Thyroid gland (tissue), 4 donors: ENCODE data around the gene UBAC1. TPM values are rescaled to one million over a fixed set of nuclear protein-coding genes. Genes with fewer than 3 reads are reported as not detected.

Source experiments
- DNase-seq, 2 donors: peaks; one replicate each; pipeline ENCODE4 v3.0.0-alpha.2; 2019
- H3K27ac ChIP-seq, 3 donors: fragments of 200-600 bp; sonication (generic); 1 replicate in 2 of 3; 2 replicates in 1 of 3; pipeline ENCODE4 v1.5.1; 2016 to 2019; ENCODE audit warnings: mild to moderate bottlenecking in 1 of 3, moderate library complexity in 1 of 3
- H3K27me3 ChIP-seq: fragments of 200-600 bp; sonication (generic); one replicate; pipeline ENCODE4 v1.5.1; 2019
- H3K36me3 ChIP-seq, 2 donors: fragments of 200-600 bp; sonication (generic); one replicate each; pipeline ENCODE4 v1.5.1; 2016 to 2019
- H3K4me1 ChIP-seq, 2 donors: fragments of 200-600 bp; sonication (generic); one replicate each; pipeline ENCODE4 v1.5.1; 2017 to 2019
- H3K4me3 ChIP-seq, 3 donors: fragments of 200-600 bp; sonication (generic); replicated peaks in 1 of 3; 1 replicate in 2 of 3; 2 replicates in 1 of 3; pipeline ENCODE4 v1.5.1; 2016; ENCODE audit warnings: mild to moderate bottlenecking in 1 of 3
- H3K9me3 ChIP-seq: fragments of 200-600 bp; sonication (generic); one replicate; pipeline ENCODE4 v1.5.1; 2017
- POLR2A ChIP-seq, 2 donors: fragments of 450-650 bp; IDR thresholded peaks; one replicate each; pipeline ENCODE4 v1.6.1; 2017; ENCODE audit warnings: antibody characterized with exemption in 2 of 2, mild to moderate bottlenecking in 2 of 2, moderate library complexity in 1 of 2
- WGBS, 2 donors: methylation state at CpG; one replicate each; pipeline ENCODE4 v1.1.5; 2017; 5-methylcytosine and 5-hydroxymethylcytosine counted together
- intact Hi-C: fragments of 100-400 bp; cut with DNase I; formaldehyde crosslinking; loops from one replicate; pipeline ENCODE4 v1.15.1; 2023
- total RNA-seq, 4 donors: library from RNA; depleted of rRNA; stranded (reverse); fragments of >200 nt; gene quantifications; one replicate each; pipeline ENCODE4 v1.2.3, GENCODE V29; 2016
- TF ChIP-seq, protein P1 (sequence below), 6 experiments: fragments of 200-600 bp in 3 of 6; fragments of 450-650 bp in 3 of 6; sonication (generic) in 3 of 6; IDR thresholded peaks; one replicate each; pipeline ENCODE4 v1.5.1; 2016 to 2019; ENCODE audit warnings: antibody characterized with exemption in 6 of 6, mild to moderate bottlenecking in 2 of 6, inconsistent platforms in 1 of 6, moderate library complexity in 1 of 6

UBAC1 gene
- total RNA-seq, 4 donors from 2014 or later = 37.9 to 56.2 (median 44.2) TPM

DNA sequence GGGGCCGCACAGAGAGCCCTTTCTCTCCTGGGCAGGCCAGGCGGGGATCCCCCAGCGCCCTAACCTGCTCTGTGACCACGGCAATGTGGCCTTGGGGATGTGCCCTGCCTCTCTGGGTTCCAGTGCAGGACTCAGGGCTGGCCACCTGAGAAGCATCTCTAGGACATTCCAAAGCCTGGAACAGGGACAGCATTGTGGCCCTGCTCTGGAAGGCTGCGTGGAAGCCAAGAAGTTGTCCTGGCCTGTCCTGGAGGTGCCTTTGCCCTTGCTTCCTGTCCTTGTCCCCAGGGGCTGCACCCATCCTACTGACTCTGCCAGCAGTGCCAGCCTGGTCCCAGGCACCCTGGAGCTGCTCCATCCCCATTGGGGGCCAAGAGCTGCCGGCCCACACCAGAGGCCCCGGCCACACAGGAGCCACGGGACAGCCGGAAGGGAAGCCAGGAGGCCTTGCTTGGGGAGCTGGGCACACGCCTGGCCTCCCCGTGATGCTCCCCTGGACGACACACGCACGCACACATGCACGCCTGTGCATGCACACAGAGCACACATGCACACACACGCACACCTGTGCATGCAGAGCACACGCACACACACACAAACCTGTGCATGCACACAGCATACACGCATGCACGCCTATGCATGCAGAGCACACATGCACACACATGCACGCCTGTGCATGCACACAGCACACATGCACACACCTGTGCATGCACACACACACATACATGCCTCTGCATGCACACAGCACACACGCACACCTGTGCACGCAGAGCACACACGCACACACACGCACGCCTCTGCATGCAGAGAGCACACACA lies 33.8 kb downstream of the UBAC1 start:
- H3K27me3 ChIP-seq = no peaks in the 10 kb centered on the region
- no peak overlapping the region for H3K4me3 ChIP-seq
- no peaks in the 10 kb centered on the region for H3K9me3 ChIP-seq
- DNase-seq = no peak
- no peaks in the 10 kb centered on the region for H3K4me1 ChIP-seq
- H3K27ac ChIP-seq = no peak overlapping the region
- intact Hi-C loops = no loop called here
- H3K36me3 ChIP-seq = peaks cover 10 to 12% of the 10 kb centered on the region in 2 donors
- TF ChIP-seq, protein P1, sequence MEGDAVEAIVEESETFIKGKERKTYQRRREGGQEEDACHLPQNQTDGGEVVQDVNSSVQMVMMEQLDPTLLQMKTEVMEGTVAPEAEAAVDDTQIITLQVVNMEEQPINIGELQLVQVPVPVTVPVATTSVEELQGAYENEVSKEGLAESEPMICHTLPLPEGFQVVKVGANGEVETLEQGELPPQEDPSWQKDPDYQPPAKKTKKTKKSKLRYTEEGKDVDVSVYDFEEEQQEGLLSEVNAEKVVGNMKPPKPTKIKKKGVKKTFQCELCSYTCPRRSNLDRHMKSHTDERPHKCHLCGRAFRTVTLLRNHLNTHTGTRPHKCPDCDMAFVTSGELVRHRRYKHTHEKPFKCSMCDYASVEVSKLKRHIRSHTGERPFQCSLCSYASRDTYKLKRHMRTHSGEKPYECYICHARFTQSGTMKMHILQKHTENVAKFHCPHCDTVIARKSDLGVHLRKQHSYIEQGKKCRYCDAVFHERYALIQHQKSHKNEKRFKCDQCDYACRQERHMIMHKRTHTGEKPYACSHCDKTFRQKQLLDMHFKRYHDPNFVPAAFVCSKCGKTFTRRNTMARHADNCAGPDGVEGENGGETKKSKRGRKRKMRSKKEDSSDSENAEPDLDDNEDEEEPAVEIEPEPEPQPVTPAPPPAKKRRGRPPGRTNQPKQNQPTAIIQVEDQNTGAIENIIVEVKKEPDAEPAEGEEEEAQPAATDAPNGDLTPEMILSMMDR (IDR thresholded peaks at IDR 0.05) = no peak
- no peak for TF ChIP-seq POLR2A (IDR thresholded peaks at IDR 0.05)
- WGBS, 2 donors = 86 to 91% methylated on average over 13 to 20 of the region's 25 CpGs

DNA sequence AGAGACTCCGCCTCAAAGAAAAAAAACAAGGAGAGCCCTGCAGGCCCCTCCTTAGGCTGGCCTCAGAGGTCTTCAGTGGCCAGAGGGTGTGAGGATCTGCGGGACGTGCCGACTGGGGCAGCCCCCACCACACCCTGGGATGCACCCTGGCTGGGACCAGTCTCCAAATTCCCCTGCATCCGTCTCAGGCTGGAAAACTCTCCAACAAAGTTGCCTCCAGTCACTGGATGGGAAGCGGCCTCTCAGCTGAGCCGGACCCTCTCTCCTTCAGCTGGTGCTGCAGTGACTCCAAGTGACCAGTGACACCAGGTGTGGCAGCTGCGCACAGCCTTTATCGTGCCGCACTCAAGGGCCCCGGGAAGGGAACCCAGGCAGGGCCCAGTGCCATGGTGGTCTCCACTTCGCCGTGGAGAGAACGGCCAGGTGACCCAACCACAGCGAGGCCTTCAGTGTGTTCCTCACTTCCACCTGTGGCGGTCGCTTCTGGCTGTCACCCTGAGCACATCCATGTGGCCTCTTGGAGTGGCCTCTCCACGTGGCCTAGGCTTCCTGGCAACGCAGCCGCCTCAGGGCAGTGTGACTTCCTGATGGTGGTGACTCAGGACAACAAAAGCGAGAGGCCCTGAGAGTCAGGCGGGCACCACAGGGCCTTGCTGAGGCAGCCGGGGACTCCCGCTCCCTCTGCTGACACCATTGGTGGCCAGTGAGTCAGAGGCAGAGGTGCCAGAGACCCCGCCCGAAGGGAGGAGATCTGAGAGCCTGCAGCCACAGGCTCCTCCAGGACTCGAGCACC lies 34.6 kb downstream of the UBAC1 start:
- TF ChIP-seq POLR2A (IDR thresholded peaks at IDR 0.05) = no peak
- TF ChIP-seq, protein P1 (IDR thresholded peaks at IDR 0.05) = no peak
- Histone ChIP-seq H3K27ac (no peak overlapping the region), H3K4me1 (no peaks in the 10 kb centered on the region), H3K9me3 (no peaks in the 10 kb centered on the region), H3K4me3 (no peak overlapping the region), H3K27me3 (no peaks in the 10 kb centered on the region), H3K36me3 (peaks cover 8 to 12% of the 10 kb centered on the region in 2 donors)
- intact Hi-C loops = no loop called here
- DNase-seq = no peak
- WGBS, 2 donors = 73 to 83% methylated on average over 4 to 10 of the region's 27 CpGs

DNA sequence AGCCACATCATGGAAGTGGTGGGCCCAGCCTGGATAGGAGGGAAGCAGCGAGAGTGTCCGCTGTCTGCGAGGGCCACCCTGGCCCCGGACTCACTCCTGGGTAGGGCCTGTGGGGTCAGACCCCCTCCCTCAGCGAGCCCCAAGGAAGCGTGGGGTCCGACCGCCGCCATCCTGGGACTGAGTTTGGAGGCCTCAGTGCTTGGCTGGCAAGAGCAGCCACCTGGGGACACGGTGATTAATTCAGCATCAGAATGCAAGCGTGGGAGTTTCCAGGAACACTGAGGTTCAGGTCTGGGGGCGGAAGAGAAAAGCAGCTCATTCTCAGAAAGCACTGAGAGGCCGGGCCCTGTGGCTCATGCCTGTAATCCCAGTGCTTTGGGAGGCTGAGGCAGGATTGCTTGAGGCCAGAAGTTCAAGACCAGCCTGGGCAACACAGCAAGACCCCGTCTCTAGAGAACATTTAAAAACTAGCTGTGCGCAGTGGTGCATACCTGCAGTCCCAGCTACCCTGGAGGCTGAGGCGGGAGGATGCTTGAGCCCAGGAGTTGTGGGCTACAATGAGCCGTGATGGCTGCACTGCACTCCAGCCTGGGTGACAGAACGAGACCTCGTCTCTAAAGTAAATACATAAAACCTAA lies 35.6 kb downstream of the UBAC1 start:
- Histone ChIP-seq H3K4me3 (no peak overlapping the region), H3K27ac (no peak overlapping the region), H3K9me3 (no peaks in the 10 kb centered on the region), H3K4me1 (no peaks in the 10 kb centered on the region), H3K36me3 (peaks cover 0 to 2% of the 10 kb centered on the region in 2 donors), H3K27me3 (no peaks in the 10 kb centered on the region)
- DNase-seq = no peak
- WGBS, 2 donors = 91 to 94% methylated on average over 16 to 19 of the region's 19 CpGs
- TF ChIP-seq, protein P1 (IDR thresholded peaks at IDR 0.05) = no peak
- no peak for TF ChIP-seq POLR2A (IDR thresholded peaks at IDR 0.05)
- intact Hi-C loops = no loop called here

DNA sequence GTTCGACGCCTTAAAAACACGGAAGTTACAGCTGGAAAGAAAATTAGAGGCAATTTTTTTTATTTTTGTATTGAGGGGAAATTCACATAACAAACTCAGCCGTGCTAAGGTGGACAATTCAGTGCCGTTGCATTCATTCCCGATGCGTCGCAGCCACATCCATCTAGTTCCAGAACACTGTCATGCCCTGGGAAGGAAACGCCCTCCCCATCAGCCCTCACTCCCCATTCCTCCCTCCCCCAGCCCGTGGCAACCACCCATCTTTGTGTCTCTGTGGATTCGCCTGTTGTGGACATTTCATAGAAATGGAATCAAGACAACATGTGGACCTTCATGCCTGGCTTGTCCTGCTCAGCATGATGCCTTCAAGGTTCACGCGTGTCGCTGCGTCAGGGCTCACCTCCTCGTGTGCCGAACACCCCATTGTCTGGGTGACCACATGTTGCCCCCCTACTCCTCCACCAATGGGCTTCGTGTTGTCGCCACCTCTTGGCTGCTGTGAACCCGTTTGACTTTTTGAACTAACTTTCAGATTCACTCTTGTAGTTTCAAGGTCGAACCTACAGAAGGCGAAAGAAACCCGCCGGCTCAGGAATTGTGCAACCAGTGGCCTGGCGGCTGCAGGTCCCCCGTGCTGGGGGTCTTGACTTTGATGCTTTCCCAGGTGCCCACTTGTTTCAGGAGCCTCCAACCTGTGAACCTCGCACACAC lies 36.4 kb downstream of the UBAC1 start:
- 86 to 90% methylated on average over 27 of the region's 27 CpGs for WGBS, 2 donors
- H3K4me1 ChIP-seq = no peaks in the 10 kb centered on the region
- no peak for DNase-seq
- no peaks in the 10 kb centered on the region for H3K27me3 ChIP-seq
- H3K4me3 ChIP-seq = no peak overlapping the region
- intact Hi-C loops = no loop called here
- TF ChIP-seq, protein P1 (IDR thresholded peaks at IDR 0.05) = no peak
- TF ChIP-seq POLR2A (IDR thresholded peaks at IDR 0.05) = no peak
- H3K36me3 ChIP-seq = peaks cover 0 to 2% of the 10 kb centered on the region in 2 donors
- no peaks in the 10 kb centered on the region for H3K9me3 ChIP-seq
- no peak overlapping the region for H3K27ac ChIP-seq
